HepG2 (cell line): ENCODE results near the gene BLMH. TPM values are rescaled to one million over a fixed set of nuclear protein-coding genes. Genes with fewer than 3 reads are reported as not detected.

Experiments
- ATF1 ChIP-seq: IDR thresholded peaks from 2 replicates; pipeline ENCODE4 v1.6.1; 2016; ENCODE audit warnings: mild to moderate bottlenecking, control low read depth
- ESRRA ChIP-seq: sonication (generic); formaldehyde crosslinking; IDR thresholded peaks from 2 replicates; pipeline ENCODE4 v1.5.1; 2020; ENCODE audit warnings: mild to moderate bottlenecking, low read depth, missing genetic modification reagents
- FOXO1 ChIP-seq: sonication (generic); formaldehyde crosslinking; IDR thresholded peaks from 2 replicates; pipeline ENCODE4 v1.4.0; 2020; ENCODE audit warnings: missing genetic modification reagents
- MBD4 ChIP-seq: IDR thresholded peaks from 2 replicates; pipeline ENCODE4 v1.6.1; 2012; ENCODE audit warnings: low read length, inconsistent platforms, borderline replicate concordance
- MED1 ChIP-seq: sonication (generic); formaldehyde crosslinking; IDR thresholded peaks from 2 replicates; pipeline ENCODE4 v1.4.0; 2020; ENCODE audit warnings: missing genetic modification reagents
- MED8 ChIP-seq: sonication (generic); formaldehyde crosslinking; IDR thresholded peaks from 2 replicates; pipeline ENCODE4 v1.8.1; 2023; ENCODE audit warnings: mild to moderate bottlenecking, missing genetic modification reagents; ENCODE audit not compliant: insufficient replicate concordance
- SAP130 ChIP-seq: IDR thresholded peaks from 2 replicates; pipeline ENCODE4 v1.6.1; 2016; ENCODE audit warnings: low read depth
- SNAPC5 ChIP-seq: sonication (generic); formaldehyde crosslinking; IDR thresholded peaks from 2 replicates; pipeline ENCODE4 v1.8.1; 2023; ENCODE audit warnings: mild to moderate bottlenecking, missing genetic modification reagents, borderline replicate concordance
- ZBTB3 ChIP-seq: sonication (generic); formaldehyde crosslinking; IDR thresholded peaks from 2 replicates; pipeline ENCODE4 v1.4.0; 2020; ENCODE audit warnings: low read depth, mild to moderate bottlenecking, moderate library complexity, missing genetic modification reagents, borderline replicate concordance
- ZBTB49 ChIP-seq: sonication (generic); formaldehyde crosslinking; IDR thresholded peaks from 2 replicates; pipeline ENCODE4 v1.4.0; 2020; ENCODE audit warnings: missing genetic modification reagents, borderline replicate concordance
- ZC3H13 ChIP-seq: sonication (generic); formaldehyde crosslinking; IDR thresholded peaks from 2 replicates; pipeline ENCODE4 v1.8.1; 2023; ENCODE audit warnings: mild to moderate bottlenecking, missing genetic modification reagents, moderate library complexity
- ZFP36 ChIP-seq: fragments of 150-350 bp; IDR thresholded peaks from 2 replicates; pipeline ENCODE4 v1.6.1; 2018; ENCODE audit warnings: borderline replicate concordance, low read length, low read depth; ENCODE audit not compliant: partially characterized antibody
- ZKSCAN8 ChIP-seq: IDR thresholded peaks from 2 replicates; pipeline ENCODE4 v1.6.1; 2016; ENCODE audit warnings: borderline replicate concordance, missing genetic modification reagents, missing compliant biosample characterization
- ZNF280B ChIP-seq: sonication (generic); formaldehyde crosslinking; IDR thresholded peaks from 2 replicates; pipeline ENCODE4 v1.5.0; 2020; ENCODE audit warnings: missing genetic modification reagents, mild to moderate bottlenecking, borderline replicate concordance
- ZNF512B ChIP-seq: sonication (generic); formaldehyde crosslinking; IDR thresholded peaks from 2 replicates; pipeline ENCODE4 v1.5.1; 2020; ENCODE audit warnings: missing genetic modification reagents, mild to moderate bottlenecking, borderline replicate concordance
- ZNF549 ChIP-seq: sonication (generic); formaldehyde crosslinking; IDR thresholded peaks from 2 replicates; pipeline ENCODE4 v1.5.0; 2020; ENCODE audit warnings: missing genetic modification reagents
- ZNF737 ChIP-seq: sonication (generic); formaldehyde crosslinking; IDR thresholded peaks from 2 replicates; pipeline ENCODE4 v1.5.0; 2020; ENCODE audit warnings: missing genetic modification reagents, mild to moderate bottlenecking, borderline replicate concordance
- ZNF770 ChIP-seq: sonication (generic); formaldehyde crosslinking; IDR thresholded peaks from 2 replicates; pipeline ENCODE4 v1.5.0; 2020; ENCODE audit warnings: mild to moderate bottlenecking, missing genetic modification reagents
- ZSCAN29 ChIP-seq: sonication (generic); formaldehyde crosslinking; conservative IDR thresholded peaks from 2 replicates; pipeline ENCODE4 v1.4.0; 2020; ENCODE audit warnings: mild to moderate bottlenecking, missing genetic modification reagents
- ZZZ3 ChIP-seq: sonication (generic); formaldehyde crosslinking; IDR thresholded peaks from 2 replicates; pipeline ENCODE4 v1.4.0; 2020; ENCODE audit warnings: missing genetic modification reagents, mild to moderate bottlenecking, borderline replicate concordance
- polyA plus RNA-seq, 8 experiments: library from polyadenylated mRNA; depleted of rRNA in 3 of 8; stranded (reverse) in 7 of 8; unstranded in 1 of 8; fragments of >200 nt; fragmentation: Illumina TruSeq in 4 of 8; extraction: Trizol in 4 of 8; gene quantifications; 2 replicates each; pipeline versions ENCODE4 v1.2.1 to v1.2.3, GENCODE V29; 2011 to 2016; ENCODE audit warnings: low read depth in 4 of 8, missing spikeins in 1 of 8, mixed read lengths in 1 of 8; ENCODE audit not compliant: insufficient read depth in 1 of 8
- total RNA-seq, 5 experiments: library from RNA; depleted of rRNA; stranded (reverse); fragments of >200 nt; fragmentation: Illumina TruSeq; extraction: Trizol; gene quantifications; 2 replicates each; pipeline ENCODE4 v1.2.3, GENCODE V29; 2016; ENCODE audit warnings: low read depth in 1 of 5

BLMH gene
- total and polyA plus RNA-seq, 2 of the 13 experiments (the other 11 are each of a cell fraction or from before 2014, with no cell fraction given) = 12.1 to 41.0 TPM

- TF ChIP-seq ZNF512B (CRISPR knock-in tag) = no peak
- TF ChIP-seq ZZZ3 (CRISPR knock-in tag) = no peak
- no peak for TF ChIP-seq MED1 (CRISPR knock-in tag)
- TF ChIP-seq ZFP36 = no peak
- TF ChIP-seq ATF1 = no peak
- no peak for TF ChIP-seq ZBTB3 (CRISPR knock-in tag)
- TF ChIP-seq ZNF737 (CRISPR knock-in tag) = no peak
- no peak for TF ChIP-seq ZNF549 (CRISPR knock-in tag)
- TF ChIP-seq FOXO1 (CRISPR knock-in tag) = no peak
- no peak for TF ChIP-seq MBD4
- TF ChIP-seq ZC3H13 (CRISPR knock-in tag) = peak; percentile 36; the same call in 1 of the 2 replicates
- TF ChIP-seq ZKSCAN8 (CRISPR knock-in tag) = no peak
- TF ChIP-seq ZBTB49 (CRISPR knock-in tag) = no peak
- no peak for TF ChIP-seq SNAPC5 (CRISPR knock-in tag)
- TF ChIP-seq ZNF770 (CRISPR knock-in tag) = 0 out of 2 replicates have a peak, but pooled peaks have one; percentile 15
- no peak for TF ChIP-seq ZNF280B (CRISPR knock-in tag)
- 0 out of 2 replicates have a peak, but pooled peaks have one; percentile 12 for TF ChIP-seq ESRRA (CRISPR knock-in tag)
- TF ChIP-seq SAP130 = peak; percentile 39
- no peak for TF ChIP-seq MED8 (CRISPR knock-in tag)
- no peak for TF ChIP-seq ZSCAN29 (CRISPR knock-in tag)
Measured at GRCh38 chr17:30291543-30292285, at the start of gene BLMH (continued).
